Forelimb muscle (tissue), 1 donor: ENCODE results near the gene TNFSF15. TPM values are rescaled to one million over a fixed set of nuclear protein-coding genes. Genes with fewer than 3 reads are reported as not detected.

Experiments
- DNase-seq: peaks from one replicate; pipeline ENCODE4 v3.0.0-alpha.2; 2013; ENCODE audit warnings: low read depth
- polyA plus RNA-seq: library from polyadenylated mRNA; unstranded; fragments of 120-200 nt; gene quantifications from one replicate; pipeline ENCODE4 v1.2.1, GENCODE V29; 2013; ENCODE audit not compliant: insufficient read length

The TNFSF15 gene
- polyA plus RNA-seq, 1 donor: 0.13 TPM

- DNase-seq: no peak
These were observed 16.8 kb downstream of the TNFSF15 start for GRCh38 chr9:114789006-114789405.

DNA sequence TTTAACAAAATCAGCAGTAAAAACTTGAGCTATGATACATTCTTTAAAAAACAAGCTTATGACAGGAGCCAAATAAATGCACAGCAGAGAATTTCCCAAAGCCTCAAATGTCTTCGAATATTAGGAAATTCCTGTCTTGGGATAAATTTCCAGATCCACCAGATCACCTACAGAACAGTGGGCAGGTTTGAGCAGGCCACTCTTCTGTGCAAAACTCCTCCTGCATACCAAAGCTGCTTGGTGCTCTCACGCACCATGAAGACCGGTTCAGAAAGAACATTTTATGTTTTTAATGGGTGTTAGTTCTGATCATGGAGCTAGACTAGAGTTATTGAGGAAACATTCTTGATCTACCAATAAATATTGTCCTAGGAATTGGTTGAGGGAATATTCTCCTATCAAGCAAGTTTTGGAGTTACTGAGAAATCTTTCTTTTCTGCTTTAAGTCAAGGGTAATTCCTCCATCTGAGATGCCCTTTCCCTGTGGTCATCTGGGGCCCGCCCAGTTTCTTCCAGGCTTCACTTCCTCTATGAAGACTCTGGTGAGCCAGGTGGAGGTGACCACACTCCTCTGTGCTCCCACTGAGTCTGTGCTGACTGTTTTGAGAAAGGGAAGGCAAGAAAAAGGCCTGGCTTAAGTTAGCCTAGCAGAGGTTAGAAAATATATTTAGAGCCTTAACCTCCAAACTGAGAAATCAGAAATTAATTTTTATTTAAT, 17.9 kb downstream of the TNFSF15 start:
- no peak for DNase-seq

DNA sequence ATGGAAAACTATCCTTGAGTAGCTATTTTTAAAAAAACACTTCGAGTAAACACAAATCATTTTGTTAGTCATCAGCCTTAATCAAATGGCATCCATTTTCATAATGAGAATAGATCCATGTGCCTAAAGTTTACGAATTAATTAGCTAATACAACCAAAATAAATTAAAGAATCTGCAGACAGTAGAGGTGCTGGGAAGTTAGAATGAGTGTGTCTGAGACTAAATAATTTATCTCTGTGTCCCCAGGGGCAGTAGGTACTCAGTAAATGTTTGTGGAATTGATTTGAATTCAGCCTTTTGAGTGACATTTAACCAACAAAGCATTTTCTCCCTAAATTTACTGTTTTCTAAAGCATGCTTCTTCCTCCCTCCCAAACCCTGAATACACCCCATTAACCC, 18.6 kb downstream of the TNFSF15 start:
- no peak for DNase-seq

DNA sequence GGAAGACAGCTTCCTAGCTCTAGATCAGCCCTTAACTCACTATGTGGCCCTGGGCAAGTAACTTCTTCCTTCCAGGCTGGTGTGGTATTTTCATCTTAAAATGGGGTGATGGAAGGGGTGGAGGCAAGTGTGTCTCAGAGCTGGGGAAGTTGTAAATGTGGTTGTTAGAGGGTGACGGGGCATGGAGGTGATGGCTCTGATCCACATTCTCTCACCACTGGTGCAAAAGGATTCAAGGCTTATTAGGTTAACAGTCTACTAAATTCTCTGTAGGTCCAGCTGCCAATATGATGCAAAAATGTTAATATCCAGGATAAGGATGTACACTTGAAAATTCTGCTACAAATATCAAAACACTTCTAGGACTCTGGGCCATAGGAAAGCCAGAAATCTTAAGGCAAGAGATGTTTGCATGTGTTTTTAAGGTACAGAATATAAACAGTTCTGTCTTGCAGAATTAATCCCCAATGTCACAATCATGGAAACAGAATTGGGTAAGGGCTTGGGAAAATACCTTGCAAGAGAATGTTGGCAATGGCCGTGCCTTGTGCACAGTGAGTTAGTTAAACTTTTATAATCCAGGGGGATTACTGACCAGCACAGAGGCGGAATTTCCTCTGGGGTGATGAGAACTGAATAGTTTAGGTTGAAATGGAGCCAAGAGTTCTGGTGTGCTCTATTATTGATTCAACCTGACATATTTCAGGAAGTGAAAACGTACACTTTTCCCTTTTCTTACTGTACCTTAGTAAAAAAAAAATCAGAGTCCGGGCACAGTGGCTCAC, 19.8 kb downstream of the TNFSF15 start:
- no peak for DNase-seq

- DNase-seq: no peak
These were observed 21.0 kb downstream of the TNFSF15 start for GRCh38 chr9:114784721-114785279.

DNA sequence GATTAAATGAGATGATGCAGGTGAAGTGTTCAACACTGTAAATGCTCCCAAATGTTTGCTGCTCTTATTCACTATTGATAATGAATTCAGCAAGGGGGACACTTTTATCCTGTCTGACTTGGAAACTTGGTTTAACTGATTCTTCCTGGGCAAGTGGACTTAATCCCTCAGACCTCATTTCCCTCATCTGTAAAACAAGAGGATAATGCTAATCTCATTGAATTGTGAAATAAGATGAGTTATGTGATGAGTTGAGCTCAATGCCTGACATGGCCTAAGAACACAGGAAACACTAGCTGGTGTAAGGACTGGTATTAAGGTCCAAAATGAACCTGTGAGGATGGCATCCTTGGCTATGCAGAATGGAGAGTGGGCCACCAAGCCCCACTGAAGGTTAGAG, 23.3 kb downstream of the TNFSF15 start:
- DNase-seq: no peak

DNA sequence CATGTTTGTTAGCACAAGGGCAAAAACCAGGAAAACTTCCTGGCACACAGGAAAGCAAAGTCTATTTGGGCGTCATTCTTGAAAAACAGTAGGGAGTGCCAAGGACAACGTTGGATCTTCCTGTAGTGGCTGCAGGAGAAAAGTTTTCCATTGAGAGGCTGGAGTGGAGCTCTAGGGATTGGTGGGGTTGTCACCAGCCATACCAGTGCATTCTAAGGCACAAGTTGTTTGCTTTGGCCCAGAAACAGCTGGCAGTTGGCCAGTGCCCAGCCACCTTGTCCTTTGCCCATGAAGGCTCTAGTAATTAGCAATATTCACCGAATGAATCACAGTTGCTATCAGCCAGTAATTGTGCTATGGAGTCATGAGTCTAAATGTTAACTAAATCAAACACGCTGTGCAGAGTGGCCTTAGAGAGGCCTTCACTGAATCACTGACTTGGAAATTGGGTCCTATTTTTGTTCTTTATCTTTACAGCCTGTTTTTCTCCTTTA, 26.4 kb downstream of the TNFSF15 start:
- no peak for DNase-seq

DNA sequence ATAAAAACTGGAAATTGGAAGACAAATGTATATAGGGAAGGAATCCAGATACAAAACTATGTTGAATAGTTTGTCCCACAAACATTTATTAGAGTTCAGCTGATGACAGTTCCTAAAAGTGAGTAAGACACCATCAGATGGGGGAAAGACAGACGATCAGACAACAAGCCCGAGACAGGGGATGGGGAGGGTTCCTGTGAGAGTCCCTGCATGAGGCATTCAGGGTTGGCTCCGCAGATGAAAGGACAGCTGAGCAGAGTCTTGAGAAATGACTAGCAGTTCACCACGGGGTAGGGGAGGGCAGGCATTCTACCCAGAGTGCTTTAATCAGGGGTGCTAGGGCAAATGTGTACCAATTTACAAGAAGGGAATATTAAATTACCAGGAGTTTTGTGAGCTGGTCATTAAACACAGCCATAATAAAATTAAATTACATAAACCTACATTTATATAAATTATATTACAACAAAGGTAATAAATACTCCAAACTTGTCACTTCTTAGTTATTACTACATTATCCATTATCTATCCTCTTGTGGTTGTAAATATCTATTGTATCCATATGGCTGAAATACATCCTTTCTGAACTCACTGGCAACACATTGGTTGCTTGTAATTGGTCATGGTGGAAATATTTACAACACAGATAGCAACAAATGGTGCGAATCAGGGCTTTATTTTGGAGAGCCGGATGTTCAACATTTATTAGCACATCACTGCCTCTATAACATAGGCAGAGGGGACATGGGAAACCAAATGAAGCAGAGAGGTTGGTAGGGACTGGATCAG, 27.8 kb downstream of the TNFSF15 start:
- DNase-seq: no peak

GRCh38 chr9:114776683-114777399, 29.0 kb downstream of the TNFSF15 start:
- no peak for DNase-seq

- DNase-seq: no peak
These were observed 29.9 kb downstream of the TNFSF15 start for GRCh38 chr9:114775981-114776380.

DNA sequence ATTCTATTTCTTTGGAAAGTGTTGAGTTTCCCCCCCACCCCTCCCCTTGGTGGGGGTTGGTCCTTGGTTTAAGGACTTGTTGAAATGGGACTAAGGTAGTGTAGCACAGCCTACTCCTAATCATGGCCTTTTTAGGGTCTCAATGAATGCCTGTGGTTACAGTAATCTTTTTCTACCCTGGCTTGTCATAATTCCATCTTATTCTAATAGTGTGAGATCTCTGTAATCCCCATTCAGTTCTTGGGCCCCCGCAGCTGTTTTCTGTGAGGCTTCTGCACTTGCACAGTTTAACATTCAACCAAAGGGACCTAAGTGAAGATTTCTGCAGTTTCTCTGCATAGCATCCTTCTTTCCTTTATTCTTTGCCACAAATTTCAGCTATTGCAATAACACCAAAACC, 30.7 kb downstream of the TNFSF15 start:
- no peak for DNase-seq

- DNase-seq: no peak
These were observed 31.3 kb downstream of the TNFSF15 start for GRCh38 chr9:114774524-114774923.

DNA sequence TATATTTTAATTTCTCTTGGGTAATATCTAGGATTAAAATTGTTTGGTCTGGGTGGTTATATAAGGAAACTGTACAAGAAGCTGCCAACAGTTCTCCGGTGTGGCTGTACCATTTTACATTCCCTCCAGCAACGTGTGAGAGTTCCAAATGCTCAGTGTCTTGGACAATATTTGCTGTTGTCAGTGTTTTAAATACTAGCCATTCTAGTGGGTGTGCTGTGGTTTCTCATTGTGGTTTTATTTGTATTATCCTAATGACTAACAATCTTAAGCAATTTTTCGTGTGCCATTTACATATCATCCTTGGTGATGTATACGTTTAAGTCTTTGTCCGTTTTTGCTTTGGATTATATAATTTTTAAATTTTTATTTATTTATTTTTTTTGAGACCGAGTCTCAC, 34.0 kb downstream of the TNFSF15 start:
- DNase-seq: no peak

DNA sequence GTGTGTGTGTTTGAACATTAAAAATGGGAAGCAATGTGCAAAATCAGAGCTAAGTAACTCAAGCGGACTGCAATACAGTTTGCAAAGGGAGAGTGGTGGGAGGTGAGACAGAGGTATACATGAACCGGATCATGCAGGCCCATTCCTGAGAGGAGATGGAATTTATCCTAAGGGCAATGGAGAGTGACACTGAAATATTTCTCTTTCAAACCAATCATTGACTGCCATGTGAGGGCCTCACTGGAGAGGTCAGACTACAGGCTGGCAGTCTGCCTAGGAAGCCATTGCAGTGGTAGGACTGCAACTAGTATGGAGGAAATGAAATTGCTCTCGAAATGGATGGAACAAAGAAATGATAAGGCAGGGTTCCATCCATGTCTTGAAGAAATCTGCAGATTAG, 34.8 kb downstream of the TNFSF15 start:
- DNase-seq: no peak

DNA sequence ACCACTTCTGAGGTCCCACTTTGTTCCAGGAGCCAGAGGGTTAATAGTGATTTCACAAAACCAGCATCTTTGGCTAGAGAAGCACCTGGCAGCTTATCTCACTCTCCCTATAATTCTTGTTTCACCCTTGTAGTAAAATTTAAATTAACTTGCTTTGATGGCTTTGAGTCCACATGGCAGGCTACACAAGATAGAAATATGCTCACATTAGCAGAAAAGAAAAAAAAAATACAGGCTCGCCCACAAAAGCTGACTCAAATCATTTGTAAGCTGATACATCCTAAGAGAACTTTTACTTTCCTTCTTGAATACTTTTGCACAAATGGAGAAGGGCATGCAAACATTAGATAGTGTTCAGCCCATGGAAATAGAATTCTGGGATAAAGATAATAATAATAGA, 36.2 kb downstream of the TNFSF15 start:
- DNase-seq: no peak

DNA sequence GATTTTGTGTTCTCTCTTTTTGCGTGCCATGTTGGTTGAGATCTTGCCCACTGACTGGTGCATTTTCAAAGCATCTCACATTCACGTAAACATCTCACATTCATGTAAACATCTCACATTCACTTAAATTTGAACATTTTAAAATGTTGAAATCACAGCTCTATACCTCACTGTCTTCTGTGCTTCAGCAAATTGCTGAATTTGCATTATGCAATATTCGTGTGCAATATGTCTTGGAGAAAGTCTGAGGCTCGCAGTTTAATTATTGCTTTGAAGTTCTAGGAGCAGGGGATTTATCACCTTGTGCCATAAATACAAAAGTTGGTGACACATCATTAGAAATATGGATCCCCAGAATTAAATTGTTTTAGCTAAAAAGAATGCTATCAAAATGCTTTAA, 42.6 kb downstream of the TNFSF15 start:
- DNase-seq: no peak

DNA sequence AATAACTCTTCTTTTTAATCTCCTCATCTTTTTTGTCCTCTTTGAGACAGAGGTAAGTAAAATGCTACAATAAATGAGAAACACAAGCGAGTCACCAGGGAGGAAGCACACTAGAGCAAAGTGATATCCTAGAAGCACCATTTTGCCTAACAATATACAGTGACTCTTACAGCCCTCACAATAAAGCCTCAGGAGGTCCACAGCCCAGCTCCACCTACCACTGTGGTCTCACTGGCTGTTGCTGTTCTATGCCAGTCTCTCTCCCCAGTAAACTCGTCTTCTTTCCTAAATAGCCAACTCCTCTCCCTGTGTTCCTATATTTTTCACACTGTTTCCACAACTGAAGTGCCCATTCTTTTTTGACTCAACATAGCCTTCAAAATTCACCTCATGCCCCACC, 44.3 kb downstream of the TNFSF15 start:
- no peak for DNase-seq

GRCh38 chr9:114759512-114760341, 46.1 kb downstream of the TNFSF15 start:
- no peak for DNase-seq

- no peak for DNase-seq
These were observed 47.9 kb downstream of the TNFSF15 start for GRCh38 chr9:114757984-114758383.

- DNase-seq: no peak
These were observed 48.4 kb downstream of the TNFSF15 start for GRCh38 chr9:114757395-114757794.
